Skeletal muscle tissue (tissue), 4 donors: ENCODE results near the gene ADGRG6. TPM values are rescaled to one million over a fixed set of nuclear protein-coding genes. Genes with fewer than 3 reads are reported as not detected.

Source experiments
- H3K27ac ChIP-seq: one replicate; pipeline ENCODE4 v1.7.0; 2013; ENCODE audit warnings: mild to moderate bottlenecking, low read depth, low read length, inconsistent platforms
- H3K27me3 ChIP-seq, 3 donors: one replicate each; pipeline ENCODE4 v1.7.0; 2013; ENCODE audit warnings: low read length in 3 of 3; ENCODE audit not compliant: control insufficient read depth in 3 of 3, insufficient read depth in 3 of 3
- H3K36me3 ChIP-seq, 3 donors: one replicate each; pipeline ENCODE4 v1.7.0; 2013; ENCODE audit warnings: low read length in 3 of 3; ENCODE audit not compliant: control insufficient read depth in 3 of 3, insufficient read depth in 3 of 3
- H3K4me1 ChIP-seq, 3 donors: one replicate each; pipeline ENCODE4 v1.7.0; 2013; ENCODE audit warnings: low read length in 3 of 3, mild to moderate bottlenecking in 3 of 3; ENCODE audit not compliant: control insufficient read depth in 3 of 3, insufficient read depth in 3 of 3
- H3K4me3 ChIP-seq, 3 donors: one replicate each; pipeline ENCODE4 v1.7.0; 2013; ENCODE audit warnings: low read length in 3 of 3
- H3K9ac ChIP-seq, 3 donors: one replicate each; pipeline ENCODE4 v1.7.0; 2013; ENCODE audit warnings: low read length in 3 of 3, mild to moderate bottlenecking in 3 of 3, moderate library complexity in 2 of 3, low read depth in 1 of 3
- H3K9me3 ChIP-seq, 3 donors: one replicate each; pipeline ENCODE4 v1.7.0; 2013; ENCODE audit warnings: low read length in 3 of 3; ENCODE audit not compliant: control insufficient read depth in 3 of 3
- total RNA-seq: library from RNA; depleted of rRNA; stranded (reverse); fragments of >200 nt; gene quantifications from one replicate; pipeline ENCODE4 v1.2.3, GENCODE V29; 2014
- donor health status: Osteomylitis.

The ADGRG6 gene
- total RNA-seq, 1 donor from 2014 or later, result 26.1 TPM

- Histone ChIP-seq H3K9ac (no peak overlapping the region), H3K4me1 (no peaks in the 10 kb centered on the region), H3K27me3 (peaks cover 5 to 19% (median 7%) of the 10 kb centered on the region in 3 donors), H3K36me3 (no peaks in the 10 kb centered on the region), H3K4me3 (peak overlapping the region in 2 of 3 donors; percentile 53 to 63), H3K9me3 (no peaks in the 10 kb centered on the region), H3K27ac (no peak overlapping the region)
Observed at GRCh38 chr6:142300758-142301650, 803 bp upstream of the ADGRG6 start.

- H3K36me3 ChIP-seq, result no peaks in the 10 kb centered on the region
- peaks cover 5 to 19% (median 7%) of the 10 kb centered on the region in 3 donors for H3K27me3 ChIP-seq
- no peaks in the 10 kb centered on the region for H3K4me1 ChIP-seq
- peak overlapping the region in 1 of 3 donors; percentile 63 for H3K4me3 ChIP-seq
- H3K9ac ChIP-seq, result no peak overlapping the region
- H3K27ac ChIP-seq, result no peak overlapping the region
- H3K9me3 ChIP-seq, result no peaks in the 10 kb centered on the region
Observed at GRCh38 chr6:142302421-142303175, 791 bp downstream of the ADGRG6 start.

GRCh38 chr6:142303176-142303533 is 1.3 kb downstream of the ADGRG6 start:
- Histone ChIP-seq H3K9ac (no peak overlapping the region), H3K4me3 (no peak overlapping the region), H3K4me1 (no peaks in the 10 kb centered on the region), H3K27ac (no peak overlapping the region), H3K27me3 (peaks cover 5 to 19% (median 7%) of the 10 kb centered on the region in 3 donors), H3K9me3 (no peaks in the 10 kb centered on the region), H3K36me3 (no peaks in the 10 kb centered on the region)

GRCh38 chr6:142304241-142304640 is 2.4 kb downstream of the ADGRG6 start:
- H3K36me3 ChIP-seq, result no peaks in the 10 kb centered on the region
- H3K9me3 ChIP-seq, result no peaks in the 10 kb centered on the region
- H3K27me3 ChIP-seq, result peaks cover 5 to 19% (median 7%) of the 10 kb centered on the region in 3 donors
- H3K27ac ChIP-seq, result no peak overlapping the region
- H3K9ac ChIP-seq, result no peak overlapping the region
- H3K4me3 ChIP-seq, result no peak overlapping the region
- H3K4me1 ChIP-seq, result no peaks in the 10 kb centered on the region

GRCh38 chr6:142306736-142307135 is 4.9 kb downstream of the ADGRG6 start:
- H3K36me3 ChIP-seq, result no peaks in the 10 kb centered on the region
- H3K27ac ChIP-seq, result no peak overlapping the region
- no peaks in the 10 kb centered on the region for H3K4me1 ChIP-seq
- H3K4me3 ChIP-seq, result no peak overlapping the region
- H3K9me3 ChIP-seq, result no peaks in the 10 kb centered on the region
- H3K27me3 ChIP-seq, result peaks cover 0 to 10% (median 4%) of the 10 kb centered on the region in 3 donors
- H3K9ac ChIP-seq, result no peak overlapping the region

GRCh38 chr6:142307963-142308748 is 6.3 kb downstream of the ADGRG6 start:
- Histone ChIP-seq H3K27me3 (no peaks in the 10 kb centered on the region), H3K9me3 (no peaks in the 10 kb centered on the region), H3K9ac (no peak overlapping the region), H3K4me1 (no peaks in the 10 kb centered on the region), H3K36me3 (no peaks in the 10 kb centered on the region), H3K27ac (no peak overlapping the region), H3K4me3 (no peak overlapping the region)

- no peaks in the 10 kb centered on the region for H3K36me3 ChIP-seq
- no peaks in the 10 kb centered on the region for H3K27me3 ChIP-seq
- H3K9ac ChIP-seq, result no peak overlapping the region
- no peaks in the 10 kb centered on the region for H3K9me3 ChIP-seq
- no peak overlapping the region for H3K4me3 ChIP-seq
- H3K4me1 ChIP-seq, result no peaks in the 10 kb centered on the region
- H3K27ac ChIP-seq, result no peak overlapping the region
Observed at GRCh38 chr6:142309426-142309825, 7.6 kb downstream of the ADGRG6 start.

GRCh38 chr6:142313284-142313683 is 11.5 kb downstream of the ADGRG6 start:
- Histone ChIP-seq H3K9me3 (no peaks in the 10 kb centered on the region), H3K9ac (no peak overlapping the region), H3K27ac (no peak overlapping the region), H3K4me1 (no peaks in the 10 kb centered on the region), H3K4me3 (no peak overlapping the region), H3K27me3 (no peaks in the 10 kb centered on the region), H3K36me3 (no peaks in the 10 kb centered on the region)

GRCh38 chr6:142316791-142317368 is 15.1 kb downstream of the ADGRG6 start:
- no peak overlapping the region for H3K9ac ChIP-seq
- H3K4me3 ChIP-seq, result no peak overlapping the region
- no peaks in the 10 kb centered on the region for H3K36me3 ChIP-seq
- H3K4me1 ChIP-seq, result no peaks in the 10 kb centered on the region
- H3K9me3 ChIP-seq, result no peaks in the 10 kb centered on the region
- no peak overlapping the region for H3K27ac ChIP-seq
- H3K27me3 ChIP-seq, result no peaks in the 10 kb centered on the region
